Fibroblast of skin of scalp (primary cell): ENCODE measurements around the gene GFI1B. TPM values are rescaled to one million over a fixed set of nuclear protein-coding genes. Genes with fewer than 3 reads are reported as not detected.
"Not testable (repeated sequence)": the region's sequence is repeated elsewhere in the genome, so short reads cannot be mapped to it uniquely, and the experiment has no call there.

Experiments used
- DNase-seq: peaks from one replicate; pipeline ENCODE4 v3.0.0-alpha.2; 2013
- polyA plus RNA-seq, 2 experiments: library from polyadenylated mRNA; unstranded; fragments of 120-200 nt; gene quantifications; one replicate each; pipeline ENCODE4 v1.2.1, GENCODE V29; 2013; ENCODE audit not compliant: insufficient read length in 2 of 2

Gene GFI1B
- 0.11 TPM for polyA plus RNA-seq (2013, experiment 1 of 2; ENCODE audit: insufficient read length)
- polyA plus RNA-seq (2013, experiment 2 of 2; ENCODE audit: insufficient read length), result 0.11 TPM

DNA sequence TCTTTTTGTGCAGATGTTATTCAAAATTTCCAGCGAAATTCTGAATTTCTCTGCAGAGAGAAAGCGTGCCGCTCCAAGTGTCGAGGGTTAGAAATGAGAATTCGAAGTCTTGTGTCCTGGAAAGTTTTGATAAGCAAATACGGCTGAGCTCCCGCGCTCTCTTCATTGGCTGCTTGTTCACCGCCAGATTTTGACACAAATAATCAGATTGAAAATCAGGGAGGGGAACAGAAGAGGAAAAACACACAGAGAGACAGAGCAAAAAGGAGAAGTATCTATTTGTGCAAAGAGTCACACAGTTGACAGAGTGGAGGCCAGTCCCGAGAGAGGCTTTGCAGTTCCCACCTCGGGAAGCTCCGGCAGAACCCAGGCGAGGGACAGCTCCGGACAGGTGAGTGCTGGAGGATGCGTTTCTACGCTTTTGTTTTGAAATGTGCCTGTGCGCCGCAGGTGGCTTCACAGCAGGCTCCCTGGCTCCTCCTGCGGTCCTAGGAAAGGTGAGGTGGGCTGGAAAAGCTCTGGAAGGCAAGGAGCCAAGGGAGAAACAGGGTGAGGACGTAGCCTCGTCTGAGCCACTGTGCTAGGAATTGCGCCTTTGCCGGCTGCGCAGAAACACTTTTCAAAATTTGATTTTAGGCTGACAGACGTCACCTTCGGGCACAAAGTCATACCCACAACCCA, at the start of gene GFI1B:
Gene GFI1B, plus strand, starts transcription at position 244 of the 681 bp plus-strand sequence. CDS start 7,985 bp downstream, outside the sequence.
- no peak for DNase-seq

DNA sequence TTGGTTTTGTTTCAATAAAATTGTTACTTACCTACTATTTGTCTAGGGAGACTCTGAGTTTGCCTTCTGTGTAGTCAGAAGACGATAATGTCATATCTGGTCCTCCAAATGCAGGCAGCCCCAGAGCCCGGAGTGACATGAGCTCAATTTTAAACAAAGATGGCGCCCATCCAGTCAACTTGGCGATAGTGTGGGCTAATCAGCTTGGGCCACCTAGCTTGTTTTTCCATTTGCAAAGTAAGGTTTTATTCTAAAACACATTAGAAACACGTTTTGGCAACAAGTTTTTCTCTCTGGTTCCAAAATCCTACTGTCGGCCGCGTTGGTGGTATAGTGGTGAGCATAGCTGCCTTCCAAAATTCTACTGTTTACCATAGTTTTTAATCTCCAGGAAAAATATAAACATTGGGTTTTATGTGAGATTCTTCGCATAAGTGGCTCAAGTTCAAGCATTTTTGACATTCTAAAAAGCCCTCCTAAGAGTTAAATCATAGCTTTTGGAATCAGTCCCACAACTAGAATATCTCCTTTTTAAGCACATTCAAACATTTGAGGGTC, 47.2 kb upstream of the GFI1B start:
- DNase-seq, result peak; percentile 54

DNA sequence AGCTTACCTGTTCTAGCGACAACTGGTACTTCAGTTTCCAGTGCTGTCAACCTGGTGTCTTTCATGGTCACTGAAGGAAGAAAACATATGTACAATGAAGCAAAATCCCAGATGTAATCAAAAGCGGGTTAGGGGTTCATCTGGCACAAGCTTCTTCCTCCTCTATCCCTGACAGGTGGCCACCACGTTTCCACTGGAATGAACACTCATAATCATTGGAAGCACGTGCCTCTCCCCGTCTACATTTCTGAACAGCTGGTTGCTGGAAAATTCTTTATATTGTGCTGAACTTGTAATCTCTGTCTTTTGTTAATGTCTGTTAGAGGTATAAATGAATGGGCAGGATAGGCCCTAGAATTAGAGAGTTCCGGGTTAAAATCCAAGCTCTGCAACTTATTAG, 43.5 kb upstream of the GFI1B start:
- DNase-seq, result no peak

DNA sequence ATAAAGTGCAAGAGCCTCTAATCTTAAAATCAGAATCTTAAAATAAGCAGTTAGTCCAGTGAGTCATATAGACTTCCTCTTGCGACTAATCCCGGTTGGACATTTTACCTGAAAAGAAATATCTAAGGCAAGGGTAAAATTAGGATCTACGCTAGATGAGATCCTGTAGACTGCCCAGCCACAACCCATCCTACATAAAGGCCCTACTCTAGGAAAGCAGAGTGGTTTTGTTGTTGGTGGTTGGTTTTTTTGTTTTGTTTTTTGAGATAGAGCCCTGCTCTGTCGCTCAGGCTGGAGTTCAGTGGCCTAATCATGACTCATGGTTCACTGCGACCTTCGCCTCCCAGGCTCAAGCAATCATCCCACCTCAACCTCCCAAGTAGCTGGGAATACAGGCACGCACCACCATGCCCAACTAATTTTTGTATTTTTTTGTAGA, 41.0 kb upstream of the GFI1B start:
- DNase-seq, result no peak

DNA sequence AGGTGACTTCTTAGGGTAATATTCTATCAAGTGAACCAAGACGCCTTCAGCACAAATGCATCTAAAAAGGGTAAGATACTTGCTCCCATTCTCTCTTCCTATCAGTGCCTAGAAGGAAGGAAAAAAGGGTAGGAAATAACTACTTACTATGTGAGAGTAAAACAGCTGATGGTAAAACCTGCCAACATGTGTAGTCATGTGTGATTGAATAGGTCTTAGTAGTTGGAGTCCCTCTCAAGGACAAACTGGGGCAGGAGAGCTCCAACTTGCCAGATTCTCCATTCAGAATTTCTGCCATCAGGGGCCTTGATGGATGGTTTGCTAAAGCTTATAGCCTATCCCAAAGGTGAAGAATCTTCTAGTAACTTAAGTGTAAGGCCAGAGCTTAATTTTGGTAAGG, 39.3 kb upstream of the GFI1B start:
- no peak for DNase-seq

DNA sequence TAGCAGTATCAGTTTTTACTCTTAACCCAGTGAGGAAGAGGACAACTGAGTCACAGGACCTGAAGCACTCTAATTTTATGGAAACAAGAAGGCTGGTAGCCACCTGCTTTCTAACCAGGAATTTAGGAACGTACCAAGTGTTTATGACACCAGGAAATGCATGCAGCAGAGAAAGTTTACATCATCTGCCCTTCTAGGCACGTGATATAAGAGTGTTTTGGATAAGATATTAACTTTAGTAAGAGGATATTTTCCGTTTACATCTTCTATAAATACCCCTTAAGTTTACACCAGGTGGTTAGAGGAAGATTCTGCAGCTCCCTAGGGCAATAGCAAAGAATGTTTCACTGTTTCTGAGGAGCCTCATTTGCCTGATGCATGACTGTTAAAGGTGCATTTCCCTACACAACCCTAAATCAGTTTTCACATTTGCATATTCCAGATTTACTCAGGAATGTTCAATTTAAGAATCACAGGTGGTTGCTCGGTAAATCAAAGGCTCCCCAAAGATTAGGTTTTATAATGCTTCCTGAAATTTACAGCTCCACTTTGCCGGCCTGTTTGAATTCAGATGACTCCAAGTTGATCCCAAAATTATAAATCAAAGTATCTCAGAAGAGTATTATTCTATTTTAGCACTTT, 35.8 kb upstream of the GFI1B start:
- DNase-seq, result no peak

GRCh38 chr9:132943651-132944293, 34.7 kb upstream of the GFI1B start:
- no peak for DNase-seq

GRCh38 chr9:132944294-132945185, 34.0 kb upstream of the GFI1B start, which contains the start of gene TSC1:
Gene TSC1 (minus strand): TSS chr9:132944616. CDS start chr9:132928872, 15,744 bp downstream.
- peak; percentile 98 for DNase-seq

DNA sequence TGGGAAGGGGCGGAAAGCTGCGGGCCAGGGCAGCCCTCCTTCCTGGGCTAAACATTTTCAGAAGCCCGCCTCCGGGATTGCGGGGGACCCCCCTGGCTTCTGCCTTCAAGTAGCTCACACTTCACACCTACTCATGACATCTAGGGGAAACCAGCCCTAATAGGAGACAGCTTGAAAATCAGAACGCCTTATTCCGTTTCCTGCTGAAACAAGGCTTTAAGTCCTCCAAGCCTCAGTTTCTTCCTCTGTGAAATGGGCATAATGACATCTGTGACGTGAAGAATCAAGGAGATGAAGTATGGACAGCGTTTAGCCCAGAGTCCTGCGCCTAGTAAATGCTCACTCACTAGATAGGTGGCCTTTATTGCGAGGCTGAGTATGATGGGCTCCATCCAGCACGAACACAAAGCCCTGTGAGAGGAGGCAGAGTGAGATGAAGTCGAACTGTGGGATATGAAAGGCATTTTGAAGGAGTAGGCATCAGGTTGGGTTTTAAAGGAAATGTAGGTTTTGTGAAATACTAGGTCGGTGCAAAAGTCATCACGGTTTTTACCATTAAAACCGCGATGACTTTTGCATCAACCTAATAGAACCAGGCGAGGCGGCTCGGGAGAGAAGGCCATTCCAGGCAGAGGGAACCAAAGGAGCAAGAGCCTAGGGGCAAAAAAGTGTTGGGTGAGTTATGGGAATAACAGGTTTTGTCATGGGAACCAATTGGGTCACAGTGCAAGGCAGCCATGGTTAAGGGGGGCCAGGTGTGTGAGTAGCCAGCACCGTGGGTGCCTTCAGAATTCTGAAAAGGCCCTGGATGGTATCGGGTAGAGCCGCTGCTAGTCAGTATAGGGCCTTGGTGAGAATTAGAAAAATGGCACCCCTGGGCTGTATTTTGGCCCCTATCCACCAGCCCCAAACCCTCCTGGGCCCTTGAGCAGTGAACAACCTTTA, 33.0 kb upstream of the GFI1B start:
- no peak for DNase-seq

- no peak for DNase-seq
Measured at GRCh38 chr9:132946211-132946610, 32.3 kb upstream of the GFI1B start.

DNA sequence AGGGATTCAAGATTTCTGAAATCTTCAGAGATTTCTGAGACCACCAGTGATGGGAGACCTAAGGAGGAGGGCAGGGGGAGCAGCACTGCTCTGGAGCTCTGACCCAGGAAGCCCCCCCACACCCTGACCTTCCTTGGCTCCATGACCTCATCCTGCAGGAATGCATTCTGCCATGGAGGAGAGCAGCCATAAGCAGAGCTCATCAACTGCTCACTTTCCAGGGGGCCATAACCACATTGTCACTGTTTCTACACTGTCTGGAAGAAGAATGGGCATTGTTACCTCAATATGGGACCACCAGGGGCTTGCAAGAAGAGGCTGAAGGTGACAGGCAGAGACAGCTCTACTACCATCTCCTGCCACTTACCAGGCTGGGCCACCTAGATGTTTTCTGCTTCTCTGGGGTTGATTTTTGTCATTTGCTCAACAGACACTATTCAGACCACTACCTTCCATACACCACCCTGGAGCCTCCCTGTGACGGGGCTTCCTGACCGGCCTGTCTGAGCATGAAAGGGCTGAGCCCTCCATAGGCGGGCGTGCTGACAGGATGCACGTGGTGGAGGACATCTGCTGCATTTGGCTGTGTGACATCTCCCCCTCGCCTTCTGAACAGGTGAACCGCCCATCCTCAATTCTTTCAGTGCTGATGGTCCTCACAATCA, 31.7 kb upstream of the GFI1B start:
- peak; percentile 85 for DNase-seq

- no peak for DNase-seq
Measured at GRCh38 chr9:132947756-132948155, 30.7 kb upstream of the GFI1B start.

DNA sequence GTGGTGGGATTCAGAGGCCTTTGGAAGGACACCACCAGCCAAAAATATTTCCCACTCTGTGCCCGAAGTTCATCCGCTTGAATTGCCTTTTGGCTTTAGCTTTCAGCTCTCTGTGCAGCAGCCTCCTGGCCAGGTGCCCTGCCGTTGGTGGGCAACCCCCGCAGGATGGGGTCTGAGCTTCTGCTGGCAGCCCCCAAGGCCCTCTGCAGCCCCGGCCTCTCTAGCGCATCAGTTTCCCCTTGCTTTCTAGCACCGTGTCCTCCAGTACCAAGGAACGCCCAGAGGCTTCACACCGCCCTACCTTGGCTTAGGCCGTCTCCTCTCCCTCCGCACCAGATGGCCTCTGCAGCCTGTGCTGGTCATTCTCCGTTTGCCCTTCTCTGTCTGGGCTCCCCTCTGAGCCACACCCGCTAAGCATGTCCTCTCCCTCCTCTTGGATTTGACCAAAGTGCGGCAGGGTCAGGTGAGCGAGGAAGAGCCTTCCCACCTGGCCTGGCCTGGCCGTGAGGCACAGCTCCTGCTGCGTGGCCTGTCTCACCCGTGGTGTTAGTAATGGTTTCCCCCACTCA, 29.9 kb upstream of the GFI1B start:
- no peak for DNase-seq

- no peak for DNase-seq
Measured at GRCh38 chr9:132949709-132950108, 28.8 kb upstream of the GFI1B start.

DNA sequence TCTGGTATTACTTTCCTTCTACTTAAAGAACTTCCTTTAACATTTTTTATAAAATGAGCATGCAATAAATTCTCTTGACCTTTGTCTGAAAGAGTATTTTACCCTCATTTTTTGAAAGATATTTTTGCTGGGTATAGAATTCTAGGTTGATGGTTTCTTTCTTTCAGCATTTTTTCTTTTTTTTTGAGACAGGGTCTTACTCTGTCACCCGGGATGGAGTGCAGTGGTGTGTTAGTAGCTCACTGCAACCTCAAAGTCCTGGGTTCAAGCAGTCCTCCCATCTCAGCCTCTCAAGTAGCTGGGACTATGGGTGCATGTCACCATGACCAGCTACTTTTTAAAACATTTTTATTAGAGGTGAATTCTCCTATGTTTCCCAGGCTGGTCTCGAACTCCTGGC, 23.4 kb upstream of the GFI1B start:
- DNase-seq, result no peak

DNA sequence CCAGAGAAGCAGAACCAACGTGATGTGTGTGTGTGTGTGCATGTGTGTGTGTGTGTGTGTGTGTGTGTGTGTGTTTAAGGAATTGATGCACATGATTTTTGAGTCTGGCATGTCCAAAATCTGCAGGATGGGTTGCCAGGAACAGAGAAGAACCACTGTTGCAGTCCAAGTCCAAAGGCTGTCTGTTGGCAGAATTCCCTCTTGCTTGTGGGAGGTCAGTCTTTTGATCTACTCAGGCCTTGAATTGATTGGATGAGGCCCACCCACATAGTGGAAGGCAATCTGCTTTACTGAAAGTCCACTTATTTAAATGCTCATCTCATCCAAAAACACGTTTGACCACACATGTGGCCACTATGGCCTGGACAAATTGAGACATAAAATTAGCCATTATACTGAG, 22.7 kb upstream of the GFI1B start:
- no peak for DNase-seq

DNA sequence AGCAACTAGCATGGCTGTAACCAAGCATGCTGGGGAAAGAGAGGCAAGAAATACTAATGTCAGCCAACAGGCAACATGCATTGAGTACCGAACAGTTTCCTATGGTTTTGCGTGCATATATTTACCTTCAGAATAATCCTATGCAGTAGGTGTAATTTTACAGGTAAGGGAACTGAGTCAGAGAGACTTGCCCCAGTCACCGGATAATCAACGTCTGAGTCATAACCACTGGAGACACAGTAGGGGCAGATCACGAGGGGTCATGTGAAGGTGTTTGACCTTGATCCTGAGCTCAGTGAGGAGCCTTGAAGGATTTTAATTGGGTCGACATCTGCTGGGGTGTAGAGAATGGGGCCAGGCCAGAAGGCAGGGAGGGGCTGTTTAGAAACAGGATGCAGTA, 20.7 kb upstream of the GFI1B start:
- no peak for DNase-seq

- no peak for DNase-seq
Measured at GRCh38 chr9:132961002-132961401, 17.5 kb upstream of the GFI1B start.

DNA sequence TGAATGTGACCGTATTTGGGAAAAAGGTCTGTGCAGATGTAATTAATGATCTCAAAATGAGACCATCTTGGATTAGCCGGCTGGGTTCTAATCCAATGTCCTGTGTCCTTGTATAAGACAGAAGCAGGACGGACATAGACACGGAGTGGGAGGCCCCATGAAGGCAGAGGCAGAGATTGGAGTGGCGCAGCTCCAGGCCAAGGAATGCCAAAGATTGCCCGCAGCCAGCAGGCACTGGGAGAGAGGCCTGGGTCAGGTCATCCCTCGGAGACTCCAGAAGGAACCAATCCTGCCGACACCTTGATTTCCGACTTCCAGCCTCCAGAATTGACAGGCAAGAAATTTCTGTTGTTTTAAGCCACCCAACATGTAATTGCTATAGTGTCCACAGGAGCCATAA, 13.0 kb upstream of the GFI1B start:
- no peak for DNase-seq

DNA sequence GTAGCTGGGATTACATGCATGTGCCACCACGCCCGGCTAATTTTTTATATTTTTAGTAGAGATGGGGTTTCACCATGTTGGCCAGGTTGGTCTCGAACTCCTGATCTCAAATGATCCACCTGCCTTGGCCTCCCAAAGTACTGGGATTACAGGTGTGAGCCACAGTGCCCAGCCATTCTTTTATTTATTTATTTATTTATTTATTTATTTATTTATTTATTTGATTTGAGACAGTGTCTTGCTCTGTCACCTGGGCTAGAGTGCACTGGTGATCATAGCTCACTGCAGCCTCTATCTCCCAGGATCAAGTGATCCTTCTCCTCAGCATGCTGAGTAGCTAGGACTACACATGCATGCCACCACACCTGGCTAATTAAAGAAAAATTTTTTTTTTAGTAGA, 10.6 kb upstream of the GFI1B start:
- not testable (repeated sequence) for DNase-seq
